Sciatic nerve (tissue), 2 donors: ENCODE results near the gene NRG3. TPM values are rescaled to one million over a fixed set of nuclear protein-coding genes. Genes with fewer than 3 reads are reported as not detected.

Experiments used
- ATAC-seq: fragments of 200-7000 bp; cut with Tn5 transposase; one replicate; pipeline ENCODE4 v1.9.1; 2020; ENCODE audit warnings: mild to moderate bottlenecking, moderate library complexity
- DNase-seq: peaks from one replicate; pipeline ENCODE4 v3.0.0-alpha.2; 2020; ENCODE audit warnings: low spot score
- intact Hi-C: fragments of 100-400 bp; cut with DNase I; formaldehyde crosslinking; loops from one replicate; pipeline ENCODE4 v1.14.2; 2022
- total RNA-seq: library from RNA; stranded (reverse); fragmentation: NEBNext Ultra II Directional; extraction: Animal tissue kit (Norgen Biotek cat#: 25700); gene quantifications from one replicate; pipeline ENCODE4 v1.2.1, GENCODE V29; 2021
- donor health status: DM: no; HTN: no; CAD: no.
- donor health status: DM: no; HTN: no; CAD: no.

Gene NRG3
- total RNA-seq, 1 donor from 2014 or later = 1.4 TPM

DNA sequence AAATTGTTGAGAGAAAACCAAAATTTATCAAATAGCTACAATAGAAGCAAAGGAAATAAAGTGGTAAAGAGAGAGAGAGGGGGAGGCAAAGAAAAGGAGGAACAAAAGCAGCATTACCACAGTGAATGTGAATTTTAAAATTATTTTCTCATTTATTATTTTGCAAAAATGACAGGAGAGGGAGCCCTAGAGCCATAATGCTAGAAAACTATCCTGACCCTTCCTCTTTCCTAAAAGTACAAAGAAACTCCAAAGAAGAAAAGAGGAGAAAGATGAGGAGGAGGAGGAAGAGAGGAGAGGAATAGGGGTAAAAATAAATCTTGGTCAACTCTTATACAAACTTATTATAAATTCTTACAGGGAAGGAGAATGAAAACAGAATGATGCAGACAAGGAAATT is 921.5 kb downstream of the NRG3 start:
- DNase-seq (no peak), ATAC-seq (no peak)
- intact Hi-C loops = no loop called here

DNA sequence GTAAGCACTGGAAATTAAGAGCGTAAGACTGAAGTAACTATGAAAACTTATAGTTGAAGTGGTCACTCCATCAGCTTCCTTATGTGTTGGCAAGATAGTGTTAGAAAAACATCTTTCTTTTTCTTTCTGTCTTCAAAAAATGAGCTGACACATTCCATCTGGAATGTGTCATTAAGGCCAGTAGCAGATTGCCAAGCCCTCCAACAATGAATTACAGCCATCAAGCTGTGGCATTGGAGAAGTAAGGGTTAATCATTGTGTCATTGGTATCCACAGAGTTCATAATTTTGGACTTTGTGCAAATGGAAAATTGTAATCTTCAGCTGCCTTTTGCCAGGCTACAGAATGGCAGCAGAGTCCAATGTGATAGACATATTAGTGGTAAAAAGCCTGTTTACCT is 926.3 kb downstream of the NRG3 start:
- intact Hi-C loops = no loop called here
- DNase-seq = no peak
- no peak for ATAC-seq

DNA sequence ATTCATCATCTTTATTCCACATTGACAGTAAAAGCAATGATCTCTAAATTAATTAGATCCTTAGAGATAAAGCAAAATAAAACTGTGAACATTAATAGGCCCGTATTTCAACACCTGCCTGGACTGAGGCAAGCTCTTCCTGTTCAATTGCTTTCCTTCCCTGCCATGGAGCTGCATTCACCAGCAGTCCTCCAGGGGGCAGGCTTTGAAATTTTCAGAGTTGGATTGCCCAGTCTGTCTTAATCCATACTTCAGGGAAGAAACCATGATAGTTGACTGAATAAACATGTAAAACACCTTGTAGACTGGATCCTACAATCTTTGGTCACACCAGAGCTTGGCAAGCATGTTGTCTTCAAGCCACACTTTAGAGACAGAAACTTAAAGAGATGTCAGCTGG is 936.6 kb downstream of the NRG3 start:
- DNase-seq = no peak
- ATAC-seq = no peak
- intact Hi-C loops = no loop called here

DNA sequence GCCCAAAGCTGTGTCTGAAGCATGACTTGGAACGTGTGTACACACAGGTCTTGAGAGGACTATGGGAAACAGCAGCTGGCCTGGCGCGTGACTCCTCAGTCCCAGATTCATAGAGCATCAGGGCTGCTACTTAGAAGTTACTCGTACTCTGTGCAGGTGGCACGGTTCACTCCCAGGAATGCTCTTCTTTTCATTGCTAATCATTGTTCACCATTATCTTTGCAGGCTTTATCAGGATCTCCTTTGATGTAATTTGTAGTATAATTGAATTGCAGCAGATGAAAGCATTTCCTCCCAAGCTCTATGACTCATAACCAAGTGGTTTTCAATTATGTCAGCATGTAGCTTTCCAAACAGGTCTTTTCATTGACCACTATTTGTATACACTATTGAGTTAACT is 938.9 kb downstream of the NRG3 start:
- DNase-seq = no peak
- intact Hi-C loops = no loop called here
- no peak for ATAC-seq

DNA sequence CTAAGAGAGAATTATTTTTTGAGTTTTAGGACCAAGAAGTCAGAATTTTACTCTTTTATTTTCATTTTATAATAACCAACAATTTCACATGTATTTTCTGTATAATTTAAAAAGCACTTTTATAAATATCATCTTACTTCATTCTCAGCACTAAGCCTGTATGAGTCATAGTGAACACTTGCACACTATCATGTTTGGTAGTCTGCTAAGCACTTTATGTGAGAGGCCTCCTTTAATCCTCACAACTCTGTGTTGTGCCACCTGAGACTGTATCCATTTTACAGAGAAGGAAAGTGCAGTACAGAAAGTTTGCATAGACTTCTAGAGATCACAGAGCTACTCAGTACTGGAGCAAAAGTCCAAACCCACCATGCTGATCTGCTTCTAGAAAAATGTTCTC is 939.6 kb downstream of the NRG3 start:
- intact Hi-C loops = no loop called here
- no peak for DNase-seq
- no peak for ATAC-seq

DNA sequence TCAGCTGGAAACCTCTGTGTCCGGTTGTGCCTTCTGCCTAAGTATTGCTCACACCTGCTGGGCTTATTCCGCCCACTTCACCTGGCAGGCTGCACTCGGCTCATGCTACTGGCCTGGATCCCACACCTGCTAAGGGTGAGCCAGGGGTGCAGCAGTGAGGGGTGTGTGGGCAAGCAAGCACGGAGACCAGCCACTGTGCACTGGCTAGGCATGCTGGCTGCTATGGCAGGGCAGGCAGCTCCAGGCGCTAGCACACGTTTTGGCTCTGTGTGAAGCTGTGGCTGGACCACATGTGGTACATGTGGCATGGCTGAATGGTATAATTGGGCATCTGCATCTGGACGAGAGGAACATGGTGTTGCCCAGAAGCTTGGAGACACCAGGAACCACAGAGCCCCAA is 940.7 kb downstream of the NRG3 start:
- ATAC-seq = no peak
- intact Hi-C loops = no loop called here
- no peak for DNase-seq

DNA sequence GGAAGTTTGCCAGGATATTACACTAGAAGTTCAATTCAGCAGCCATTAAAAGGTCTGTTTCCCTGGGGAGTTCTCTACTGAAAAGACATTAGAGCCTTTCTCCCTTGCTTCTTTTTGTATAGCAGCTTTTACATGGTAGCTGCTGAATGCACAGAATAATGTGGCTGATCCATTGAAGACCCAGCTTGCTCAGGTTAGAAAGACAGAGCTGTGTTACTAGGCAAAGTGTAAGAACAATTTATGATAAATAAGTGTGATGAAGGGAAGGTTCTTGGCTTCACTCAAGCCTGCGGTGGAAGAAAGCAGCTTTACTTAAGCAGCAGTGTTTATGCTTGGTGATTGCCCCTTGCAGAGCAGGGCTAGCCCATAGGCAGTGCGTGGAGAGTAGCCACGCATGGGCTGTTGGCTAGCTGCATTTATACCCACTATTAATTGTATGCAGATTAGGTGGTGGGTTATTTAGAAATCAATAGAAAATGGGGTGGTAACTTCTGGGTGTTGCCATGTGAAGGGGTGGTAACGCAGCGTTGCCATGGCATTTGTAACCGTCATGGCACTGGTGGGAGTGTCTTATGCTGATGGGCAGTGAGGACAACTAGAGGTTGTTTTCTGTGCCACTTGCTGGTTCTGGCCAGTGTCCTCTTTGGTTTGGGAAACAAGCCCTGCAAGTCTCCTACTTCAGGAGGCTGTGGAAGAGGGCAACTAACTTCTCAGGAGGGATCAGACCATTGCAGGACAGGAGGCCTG is 942.9 kb downstream of the NRG3 start:
- intact Hi-C loops = no loop called here
- ATAC-seq (no peak), DNase-seq (no peak)

DNA sequence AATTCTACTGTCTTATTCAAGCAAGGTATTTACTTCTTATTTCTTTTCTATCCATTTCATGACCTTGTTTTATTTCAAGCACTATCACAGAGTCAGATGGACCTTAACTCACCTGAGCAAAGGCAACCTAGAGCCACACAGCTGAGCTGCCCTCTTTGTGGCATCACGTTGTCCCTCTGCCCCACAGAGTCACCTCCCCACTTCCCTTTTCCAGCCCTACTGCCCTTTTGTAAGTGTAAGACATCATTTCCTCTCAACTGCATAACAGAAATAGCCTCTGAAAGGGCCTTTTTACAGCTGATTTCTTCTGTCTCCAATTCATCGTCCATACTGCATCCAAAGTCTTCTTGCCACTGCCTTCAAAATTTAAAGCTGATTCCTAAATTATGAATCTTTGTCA is 946.0 kb downstream of the NRG3 start:
- ATAC-seq (no peak), DNase-seq (no peak)
- intact Hi-C loops = no loop called here

DNA sequence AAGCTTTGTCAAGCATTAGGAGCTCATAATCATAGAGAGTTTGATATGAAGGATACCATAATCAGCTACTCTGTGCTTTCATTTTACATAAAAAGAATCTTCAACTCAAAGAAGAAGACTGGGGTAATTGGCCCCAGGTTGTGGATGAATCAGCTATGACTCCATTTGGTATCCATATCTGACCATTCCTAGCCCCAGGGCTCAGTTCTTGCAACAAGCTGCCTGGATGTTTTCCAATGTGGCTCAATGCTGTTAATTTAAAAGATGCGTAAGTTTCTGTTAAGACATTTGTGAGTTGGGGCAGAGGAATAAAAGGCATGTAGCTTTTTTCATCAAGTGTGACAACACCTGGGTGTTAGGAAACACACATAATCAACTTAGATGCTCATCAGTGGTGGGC is 951.1 kb downstream of the NRG3 start:
- no peak for ATAC-seq
- no peak for DNase-seq
- intact Hi-C loops = no loop called here

DNA sequence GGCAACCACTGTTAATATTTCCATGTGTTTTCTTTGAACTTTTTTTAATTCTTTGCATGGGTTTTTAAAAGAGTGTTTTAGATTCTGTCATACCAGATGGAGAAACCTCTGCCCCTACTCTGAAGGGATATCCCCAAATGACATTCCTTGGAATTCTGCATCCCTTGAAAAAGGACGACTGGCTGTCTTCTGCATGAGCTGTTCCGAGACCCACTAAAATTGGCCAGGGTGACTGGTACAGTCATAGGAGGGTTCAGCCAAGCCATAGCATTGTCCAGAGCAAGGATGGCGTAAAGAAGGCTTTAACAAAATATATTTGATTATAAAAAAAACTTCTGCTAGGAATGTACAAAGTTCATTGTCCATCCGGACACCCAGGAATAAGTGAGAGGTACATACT is 952.9 kb downstream of the NRG3 start:
- ATAC-seq = no peak
- DNase-seq = no peak
- intact Hi-C loops = no loop called here

DNA sequence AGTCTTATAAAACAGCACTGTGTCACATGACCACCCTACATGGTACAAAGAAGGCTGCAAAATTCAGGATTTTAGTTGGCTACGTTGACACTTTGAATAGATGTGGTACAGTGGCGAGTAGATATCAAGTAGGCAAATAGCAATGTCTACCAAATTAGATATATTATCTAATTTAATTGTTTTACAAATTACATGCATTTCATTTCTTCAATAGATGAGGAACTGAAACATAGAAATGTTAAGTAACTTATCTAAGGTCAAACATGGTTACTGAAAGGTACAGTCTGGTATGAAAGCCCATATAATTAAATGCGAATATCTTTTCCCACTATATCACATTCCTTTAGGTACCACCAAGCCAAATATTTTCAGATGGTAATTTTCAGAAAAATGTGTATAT is 972.2 kb downstream of the NRG3 start:
- ATAC-seq = no peak
- DNase-seq = no peak
- intact Hi-C loops = no loop called here

DNA sequence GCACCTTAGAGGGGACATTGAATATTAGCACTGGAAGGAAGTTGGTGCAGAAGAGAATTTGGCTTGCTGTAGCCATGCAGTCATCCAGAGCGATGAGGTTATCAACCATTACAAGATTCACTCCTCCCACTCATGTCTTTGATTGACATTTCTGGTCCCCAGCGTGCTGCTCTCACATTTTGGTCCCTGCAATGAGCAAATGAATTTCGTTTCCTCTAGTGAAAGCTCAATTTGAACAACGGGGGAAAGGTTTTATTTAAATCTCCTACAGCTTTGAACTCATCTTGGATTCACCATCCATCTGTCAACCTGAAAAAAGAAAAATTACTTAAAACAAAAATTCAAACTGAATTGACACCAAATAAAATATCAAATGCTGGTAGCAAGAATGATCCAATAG is 975.2 kb downstream of the NRG3 start:
- ATAC-seq (no peak), DNase-seq (no peak)
- intact Hi-C loops = no loop called here

DNA sequence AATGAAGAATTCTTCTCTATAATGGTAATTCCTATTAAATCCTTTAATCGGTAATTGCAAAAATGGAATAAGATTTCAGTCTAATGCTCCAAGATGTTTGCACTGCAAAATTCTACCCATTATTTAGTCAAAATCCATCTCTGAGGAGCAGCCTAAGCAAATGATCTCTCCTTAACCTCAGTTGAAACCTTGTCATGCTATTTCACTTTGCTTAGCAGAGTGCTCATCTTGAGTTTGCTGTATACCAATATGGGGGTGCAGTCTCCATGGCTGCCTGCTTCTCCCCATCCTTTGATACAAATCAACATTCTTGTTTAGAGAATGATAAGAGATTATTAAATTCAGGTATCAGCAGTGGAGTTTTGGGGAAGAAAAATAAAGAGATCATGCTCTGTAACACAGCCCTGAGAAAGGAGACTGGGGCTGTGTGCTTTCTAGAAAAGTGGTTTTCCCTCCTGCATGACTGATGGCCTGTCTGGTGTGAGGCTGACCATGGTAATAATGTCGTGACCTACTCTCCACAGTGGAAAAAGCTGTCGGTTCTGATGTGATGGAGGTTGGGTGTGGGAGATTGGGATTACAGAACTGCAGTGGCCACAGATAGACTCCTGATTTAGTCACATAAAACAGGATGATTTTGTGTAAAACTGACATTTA is 982.1 kb downstream of the NRG3 start:
- ATAC-seq (no peak), DNase-seq (no peak)
- intact Hi-C loops = no loop called here

DNA sequence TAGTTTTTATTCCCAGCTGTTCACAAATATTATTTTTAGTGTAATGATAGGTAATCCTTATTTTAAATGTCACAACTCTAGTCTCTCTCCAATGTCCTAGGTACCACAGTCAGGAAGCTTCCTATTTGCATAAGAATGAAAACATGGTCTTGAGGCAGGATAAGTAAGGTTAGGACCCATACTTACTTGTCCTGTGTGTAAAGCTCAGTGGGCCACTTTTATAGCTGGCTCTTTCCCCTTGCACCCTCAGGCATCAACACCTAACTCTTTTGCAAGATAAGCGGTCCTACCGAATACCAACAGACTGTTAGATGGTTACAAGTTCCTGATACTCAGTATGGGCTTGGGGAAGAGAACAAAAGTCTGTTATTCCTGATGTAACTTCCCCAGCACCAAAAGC is 986.9 kb downstream of the NRG3 start:
- intact Hi-C loops = no loop called here
- DNase-seq (no peak), ATAC-seq (no peak)

DNA sequence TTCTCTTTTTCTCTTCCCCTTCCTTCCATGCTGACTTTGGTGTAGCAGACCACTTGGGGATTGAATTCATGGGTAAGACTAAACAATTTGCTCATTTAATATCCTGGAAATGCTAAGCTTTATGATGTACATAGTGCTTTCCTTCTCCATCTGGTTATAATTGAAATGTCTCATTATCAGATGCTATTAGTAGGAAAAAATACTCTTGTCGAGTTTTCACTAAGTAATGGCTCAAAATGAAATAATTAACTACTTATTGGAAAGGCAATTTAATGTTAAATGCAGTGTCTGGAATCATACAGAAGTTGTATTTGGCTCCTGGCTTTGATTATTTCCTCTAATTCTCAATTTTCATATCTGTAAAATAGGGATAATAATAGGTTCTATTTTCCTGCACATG is 990.4 kb downstream of the NRG3 start:
- intact Hi-C loops = no loop called here
- no peak for DNase-seq

DNA sequence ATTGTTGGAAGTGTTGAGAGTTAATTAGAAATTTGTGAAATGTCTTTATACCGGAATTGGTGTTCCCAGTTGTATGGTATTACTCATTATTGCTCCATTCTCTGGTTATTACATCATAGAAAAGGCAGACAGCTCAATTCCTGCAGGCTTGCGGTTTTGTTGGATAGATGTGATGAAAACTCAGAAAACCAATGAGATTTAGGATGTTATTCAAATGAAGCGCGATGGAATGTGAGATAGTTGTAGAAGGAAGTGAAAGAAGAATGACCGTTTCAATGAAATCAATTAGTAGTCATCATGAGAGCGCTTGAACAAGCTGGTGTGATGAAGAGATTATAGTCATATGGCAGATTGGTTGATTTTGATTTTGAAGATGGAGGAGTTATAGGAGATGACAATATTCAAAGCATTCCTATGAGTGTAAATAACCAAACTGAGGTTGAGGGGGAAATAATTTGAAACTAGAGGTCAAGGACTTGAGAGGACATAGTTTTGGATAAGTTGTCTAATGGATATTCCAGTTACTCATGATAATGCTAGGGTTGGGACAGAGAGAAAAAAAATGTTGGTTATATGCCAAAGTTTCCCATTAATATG is 991.5 kb downstream of the NRG3 start:
- no peak for DNase-seq
- intact Hi-C loops = no loop called here
- no peak for ATAC-seq

More for the DNA sequence above, 990.4 kb downstream of the NRG3 start:
- ATAC-seq = no peak

DNA sequence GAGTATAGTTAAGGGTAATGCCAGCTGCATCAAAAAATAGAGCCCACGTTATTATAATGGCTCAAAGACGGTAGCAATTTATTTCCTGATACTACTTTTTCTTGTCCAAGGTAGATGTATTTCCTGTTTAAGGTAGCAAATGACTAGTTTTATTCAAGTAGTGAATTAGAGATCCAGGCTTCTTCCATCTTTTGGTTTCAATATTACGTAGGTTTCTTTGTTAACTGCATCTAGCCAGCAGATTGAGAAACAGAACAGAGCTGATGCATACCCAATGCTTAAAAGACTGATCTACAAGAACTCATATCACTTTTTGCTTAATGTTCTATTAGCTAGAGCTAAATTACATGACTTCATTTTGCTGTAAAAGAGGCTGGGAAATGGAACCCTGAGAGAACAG is 992.1 kb downstream of the NRG3 start:
- ATAC-seq = no peak

DNA sequence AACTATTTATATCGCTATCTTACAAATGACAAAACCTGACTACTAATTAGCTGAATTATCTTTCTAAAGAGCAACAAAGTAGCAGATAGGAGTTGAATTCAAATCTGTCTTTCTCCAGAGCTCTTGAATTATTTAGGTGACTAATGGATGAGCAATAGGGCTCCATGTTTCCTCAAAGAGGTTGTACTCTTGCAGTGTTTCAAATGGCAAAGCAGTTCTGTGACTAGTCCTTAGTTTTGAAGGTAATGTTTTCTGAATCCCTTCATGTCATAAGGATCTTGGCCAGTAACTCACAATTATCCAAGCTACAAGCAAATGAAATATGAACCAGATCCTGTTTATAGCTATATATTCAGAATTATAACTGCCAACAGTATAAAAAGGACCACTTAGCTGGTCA is 999.7 kb downstream of the NRG3 start:
- DNase-seq = no peak
- no peak for ATAC-seq
- intact Hi-C loops = no loop called here

More for the DNA sequence above, 992.1 kb downstream of the NRG3 start:
- no peak for DNase-seq
- intact Hi-C loops = no loop called here

DNA sequence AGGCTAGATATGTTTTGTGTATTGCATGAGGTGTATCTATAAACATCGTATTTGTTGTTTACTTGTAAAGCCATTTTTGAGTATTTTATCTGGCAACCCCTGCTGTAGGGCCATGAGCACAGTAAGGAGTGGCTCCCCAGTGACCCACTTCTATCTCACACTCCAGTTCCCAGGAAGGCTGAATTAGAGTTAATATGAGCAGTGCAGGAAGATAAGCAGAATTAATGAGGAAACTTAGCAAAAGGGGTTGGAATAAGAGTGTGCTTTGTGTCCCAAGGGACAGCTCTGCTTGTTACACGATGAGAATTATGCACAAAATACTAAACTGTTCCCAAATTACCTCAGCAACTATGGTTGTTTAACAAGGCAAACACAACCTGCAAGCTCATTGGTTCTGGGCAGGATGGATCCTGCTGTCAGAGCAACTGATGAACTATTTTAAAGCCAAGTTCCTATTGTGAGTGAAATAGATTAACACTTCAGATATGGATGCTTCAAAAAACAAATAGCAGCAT is 1005.8 kb downstream of the NRG3 start:
- ATAC-seq = no peak
- DNase-seq = no peak
- intact Hi-C loops = no loop called here

DNA sequence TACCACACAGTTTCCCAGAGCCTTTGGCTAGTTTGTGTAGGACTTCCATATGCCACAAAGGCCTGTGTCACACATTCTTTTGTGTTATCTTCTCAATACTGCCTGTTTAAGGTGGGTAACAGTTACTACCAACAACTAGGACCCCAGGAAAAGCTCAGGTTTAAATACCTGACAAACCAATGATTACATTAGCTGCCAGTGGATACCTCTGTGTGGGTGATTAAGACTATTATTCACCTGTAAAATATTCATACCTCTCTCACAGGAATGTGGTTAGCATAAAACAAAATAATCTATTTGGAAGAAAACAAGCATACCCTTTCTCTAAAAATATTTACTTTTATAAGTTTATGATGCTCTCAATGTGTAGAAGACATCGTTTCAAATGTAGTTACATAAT is 1007.7 kb downstream of the NRG3 start:
- ATAC-seq (no peak), DNase-seq (no peak)
- intact Hi-C loops = no loop called here
